ENCODE results near the gene CPLX3. TPM values are rescaled to one million over a fixed set of nuclear protein-coding genes. Genes with fewer than 3 reads are reported as not detected.

The CPLX3 gene
- total and polyA plus RNA-seq, 2 donors (not counting 1 experiment from before 2014, with no cell fraction given) = not detected

GRCh38 chr15:74786551-74787165 is 39.8 kb upstream of the CPLX3 start:
- peaks cover 75% of the 10 kb centered on the region for H3K79me2 ChIP-seq (ENCODE audit: control insufficient read depth, insufficient read depth, low read length)
- no peak overlapping the region for H2AFZ ChIP-seq (ENCODE audit: low read length)
- no peaks in the 10 kb centered on the region for H4K20me1 ChIP-seq (ENCODE audit: control insufficient read depth, extremely low read depth, insufficient read depth, low read length)
- H3K27ac ChIP-seq (ENCODE audit: insufficient read depth, low read length) = peak overlapping the region; percentile 31
- peaks cover 69% of the 10 kb centered on the region for H3K4me1 ChIP-seq (ENCODE audit: control insufficient read depth, extremely low read depth, insufficient read depth, low read length)
- H3K9me3 ChIP-seq (ENCODE audit: control insufficient read depth, insufficient read depth, low read depth, low read length) = no peaks in the 10 kb centered on the region
- no peak for TF ChIP-seq CTCF (conservative IDR thresholded peaks at IDR 0.05 in 1 of 2, IDR thresholded peaks at IDR 0.05 in 1 of 2; ENCODE audit: low read depth in 1 of 2, low read length in 2 of 2)
- TF ChIP-seq EZH2 (IDR thresholded peaks at IDR 0.05; ENCODE audit: low read length, missing control alignments) = no peak
- no peak overlapping the region for H3K9ac ChIP-seq (ENCODE audit: insufficient read depth, low read length)
- no peaks in the 10 kb centered on the region for H3K36me3 ChIP-seq (ENCODE audit: control insufficient read depth, insufficient read depth, low read length)
- peak overlapping the region; percentile 41 for H3K4me2 ChIP-seq (ENCODE audit: extremely low read depth, insufficient read depth, low read length)
- no peak for DNase-seq (ENCODE audit: low read depth in 2 of 2)
- H3K27me3 ChIP-seq (ENCODE audit: control insufficient read depth, insufficient read depth, low read length) = no peaks in the 10 kb centered on the region
- no peak overlapping the region for H3K4me3 ChIP-seq (replicated peaks in 1 of 4; ENCODE audit: control extremely low read depth in 1 of 4, insufficient read depth in 1 of 4, low read depth in 3 of 4, low read length in 4 of 4)

GRCh38 chr15:74787251-74788041 is 39.0 kb upstream of the CPLX3 start:
- Histone ChIP-seq H4K20me1 (ENCODE audit: control insufficient read depth, extremely low read depth, insufficient read depth, low read length) (no peaks in the 10 kb centered on the region), H3K36me3 (ENCODE audit: control insufficient read depth, insufficient read depth, low read length) (no peaks in the 10 kb centered on the region), H3K27me3 (ENCODE audit: control insufficient read depth, insufficient read depth, low read length) (no peaks in the 10 kb centered on the region), H3K4me3 (replicated peaks in 1 of 4; ENCODE audit: control extremely low read depth in 1 of 4, insufficient read depth in 1 of 4, low read depth in 3 of 4, low read length in 4 of 4) (no peak overlapping the region), H3K4me2 (ENCODE audit: extremely low read depth, insufficient read depth, low read length) (no peak overlapping the region), H3K9ac (ENCODE audit: insufficient read depth, low read length) (no peak overlapping the region), H3K4me1 (ENCODE audit: control insufficient read depth, extremely low read depth, insufficient read depth, low read length) (peaks cover 69% of the 10 kb centered on the region), H2AFZ (ENCODE audit: low read length) (no peak overlapping the region), H3K27ac (ENCODE audit: insufficient read depth, low read length) (peak overlapping the region; percentile 31), H3K9me3 (ENCODE audit: control insufficient read depth, insufficient read depth, low read depth, low read length) (no peaks in the 10 kb centered on the region), H3K79me2 (ENCODE audit: control insufficient read depth, insufficient read depth, low read length) (peaks cover 83% of the 10 kb centered on the region)
- TF ChIP-seq CTCF (conservative IDR thresholded peaks at IDR 0.05 in 1 of 2, IDR thresholded peaks at IDR 0.05 in 1 of 2; ENCODE audit: low read depth in 1 of 2, low read length in 2 of 2) (peak; percentile 56 to 73), EZH2 (IDR thresholded peaks at IDR 0.05; ENCODE audit: low read length, missing control alignments) (no peak)
- DNase-seq (ENCODE audit: low read depth in 2 of 2) = peak; percentile 65 to 74

DNA sequence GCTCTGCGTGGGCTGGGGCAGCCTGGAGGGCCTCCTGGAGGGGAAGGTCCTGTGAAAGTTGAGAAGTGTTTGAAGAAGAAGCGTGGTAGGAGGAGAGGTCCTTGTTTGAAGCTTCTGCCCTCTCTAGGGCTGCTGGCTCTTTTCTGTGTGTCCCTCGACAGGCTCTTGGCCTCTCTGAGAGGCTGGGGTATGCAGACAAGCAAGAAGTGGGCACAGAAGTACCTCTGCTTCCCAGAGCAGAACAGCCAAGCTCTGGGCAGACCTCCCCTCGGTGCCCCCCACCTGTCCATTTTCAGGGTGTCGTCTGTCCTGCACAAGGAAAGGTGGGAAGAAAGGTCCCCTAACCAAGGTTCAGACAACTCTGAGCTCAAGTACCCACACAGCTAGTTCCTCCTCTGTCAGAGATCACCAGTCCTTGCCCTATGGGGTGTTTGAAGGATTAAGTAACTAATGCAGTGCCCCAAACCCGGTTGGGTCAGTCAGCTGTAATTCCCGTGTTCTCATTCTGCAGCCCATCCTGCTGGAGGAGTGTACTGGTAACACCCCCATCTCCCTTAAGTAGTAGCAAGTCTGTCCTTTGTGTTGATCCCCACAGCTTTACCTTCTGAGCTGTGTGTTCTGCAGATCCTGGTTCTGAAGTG is 38.3 kb upstream of the CPLX3 start:
- no peaks in the 10 kb centered on the region for H3K9me3 ChIP-seq (ENCODE audit: control insufficient read depth, insufficient read depth, low read depth, low read length)
- H3K4me3 ChIP-seq (replicated peaks in 1 of 4; ENCODE audit: control extremely low read depth in 1 of 4, insufficient read depth in 1 of 4, low read depth in 3 of 4, low read length in 4 of 4) = no peak overlapping the region
- H3K9ac ChIP-seq (ENCODE audit: insufficient read depth, low read length) = no peak overlapping the region
- H2AFZ ChIP-seq (ENCODE audit: low read length) = no peak overlapping the region
- H3K36me3 ChIP-seq (ENCODE audit: control insufficient read depth, insufficient read depth, low read length) = no peaks in the 10 kb centered on the region
- DNase-seq (ENCODE audit: low read depth in 2 of 2) = no peak
- H3K4me1 ChIP-seq (ENCODE audit: control insufficient read depth, extremely low read depth, insufficient read depth, low read length) = peaks cover 69% of the 10 kb centered on the region
- peak overlapping the region; percentile 45 for H3K27ac ChIP-seq (ENCODE audit: insufficient read depth, low read length)
- H4K20me1 ChIP-seq (ENCODE audit: control insufficient read depth, extremely low read depth, insufficient read depth, low read length) = no peaks in the 10 kb centered on the region
- H3K27me3 ChIP-seq (ENCODE audit: control insufficient read depth, insufficient read depth, low read length) = no peaks in the 10 kb centered on the region
- TF ChIP-seq CTCF (conservative IDR thresholded peaks at IDR 0.05 in 1 of 2, IDR thresholded peaks at IDR 0.05 in 1 of 2; ENCODE audit: low read depth in 1 of 2, low read length in 2 of 2) (no peak), EZH2 (IDR thresholded peaks at IDR 0.05; ENCODE audit: low read length, missing control alignments) (no peak)
- no peak overlapping the region for H3K4me2 ChIP-seq (ENCODE audit: extremely low read depth, insufficient read depth, low read length)
- peaks cover 83% of the 10 kb centered on the region for H3K79me2 ChIP-seq (ENCODE audit: control insufficient read depth, insufficient read depth, low read length)

All from fibroblast of lung (primary cell).